HEK293T (cell line): Measurements from ENCODE around the gene CTNNBL1.

Experiments
- FOXK2 ChIP-seq: fragments of 450-650 bp; IDR thresholded peaks from 2 replicates; pipeline ENCODE4 v1.6.1; 2016; ENCODE audit warnings: mild to moderate bottlenecking
- L3MBTL2 ChIP-seq: fragments of 450-650 bp; conservative IDR thresholded peaks from 2 replicates; pipeline ENCODE4 v1.6.1; 2016; ENCODE audit warnings: mild to moderate bottlenecking

- TF ChIP-seq L3MBTL2 (no peak), FOXK2 (no peak)
Observed at GRCh38 chr20:37649017-37649416, 44.8 kb upstream of the CTNNBL1 start.
